GM23248 (cell line): ENCODE data around the gene CAMSAP2.

Experiments
- EZH2 ChIP-seq: fragments of 200-600 bp; sonication (generic); IDR thresholded peaks from 2 replicates; pipeline ENCODE4 v1.6.1; 2018; ENCODE audit warnings: antibody characterized with exemption, mild to moderate bottlenecking; ENCODE audit not compliant: insufficient read depth, poor library complexity, severe bottlenecking
- EZH2phosphoT487 ChIP-seq: fragments of 200-600 bp; sonication (generic); IDR thresholded peaks from 2 replicates; pipeline ENCODE4 v1.6.1; 2018; ENCODE audit warnings: antibody characterized with exemption, moderate library complexity, mild to moderate bottlenecking, low read depth; ENCODE audit not compliant: insufficient read depth

DNA sequence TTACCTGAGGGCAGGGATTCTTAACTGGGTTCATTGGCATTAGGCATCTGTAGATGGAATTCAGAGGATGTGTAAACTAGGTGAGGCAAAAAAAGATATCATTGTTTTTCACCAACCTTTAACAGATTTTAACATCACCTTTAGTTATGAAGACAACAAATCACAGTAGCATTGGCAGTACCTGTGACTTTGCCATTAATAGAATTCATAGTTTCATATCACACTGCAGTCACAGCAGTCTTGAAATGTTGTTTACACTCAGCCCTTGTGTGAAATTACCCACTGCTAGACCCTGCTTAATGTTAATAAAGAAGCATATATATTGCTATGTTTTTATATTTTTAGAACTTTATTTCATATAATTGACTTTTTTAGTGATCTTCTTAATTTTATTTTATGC lies 154.3 kb downstream of the CAMSAP2 start:
- no peak for TF ChIP-seq EZH2
- no peak for TF ChIP-seq EZH2phosphoT487
